ENCODE results near the gene RD3L.
A peak's percentile ranks its signal among the peaks of the same experiment; 100 is the strongest.
"Not testable (repeated sequence)": the region's sequence is repeated elsewhere in the genome, so short reads cannot be mapped to it uniquely, and the experiment has no call there.

The RD3L gene

GRCh38 chr14:103931422-103931821 is 10.9 kb downstream of the RD3L start:
- in situ Hi-C loops (cut with HindIII; ENCODE audit: low pct_ligation_motif_present, low pct_unique_long_range_greater_than_20kb, low sequenced_read_pairs): no loop called here
- no peak for DNase-seq

GRCh38 chr14:103930051-103930604 is 12.2 kb downstream of the RD3L start:
- DNase-seq: no peak
- in situ Hi-C loops (cut with HindIII; ENCODE audit: low pct_ligation_motif_present, low pct_unique_long_range_greater_than_20kb, low sequenced_read_pairs): no loop called here

GRCh38 chr14:103928011-103928890 is 14.1 kb downstream of the RD3L start, which contains the start of gene TDRD9:
Gene TDRD9, plus strand, starts transcription at chr14:103928456. Its CDS starts 54 bp downstream, at chr14:103928510.
- in situ Hi-C loops (cut with HindIII; ENCODE audit: low pct_ligation_motif_present, low pct_unique_long_range_greater_than_20kb, low sequenced_read_pairs): no loop called here
- DNase-seq: no peak

- no peak for DNase-seq
- in situ Hi-C loops (cut with HindIII; ENCODE audit: low pct_ligation_motif_present, low pct_unique_long_range_greater_than_20kb, low sequenced_read_pairs): no loop called here
These were observed 14.8 kb downstream of the RD3L start for GRCh38 chr14:103927566-103927965.

- DNase-seq: no peak
- in situ Hi-C loops (cut with HindIII; ENCODE audit: low pct_ligation_motif_present, low pct_unique_long_range_greater_than_20kb, low sequenced_read_pairs): no loop called here
These were observed 17.0 kb downstream of the RD3L start for GRCh38 chr14:103925316-103925715.

- in situ Hi-C loops (cut with HindIII; ENCODE audit: low pct_ligation_motif_present, low pct_unique_long_range_greater_than_20kb, low sequenced_read_pairs): no loop called here
- peak; percentile 5 for DNase-seq
These were observed 18.5 kb downstream of the RD3L start for GRCh38 chr14:103923863-103924262.

- DNase-seq; in situ Hi-C loops (cut with HindIII; ENCODE audit: low pct_ligation_motif_present, low pct_unique_long_range_greater_than_20kb, low sequenced_read_pairs): not testable (repeated sequence)
These were observed 20.5 kb downstream of the RD3L start for GRCh38 chr14:103921855-103922200.

- DNase-seq: peak; percentile 87
- in situ Hi-C loops (cut with HindIII; ENCODE audit: low pct_ligation_motif_present, low pct_unique_long_range_greater_than_20kb, low sequenced_read_pairs): no loop called here
These were observed 21.1 kb downstream of the RD3L start for GRCh38 chr14:103920981-103921854.

GRCh38 chr14:103916636-103917262 is 25.6 kb downstream of the RD3L start:
- in situ Hi-C loops (cut with HindIII; ENCODE audit: low pct_ligation_motif_present, low pct_unique_long_range_greater_than_20kb, low sequenced_read_pairs): no loop called here
- no peak for DNase-seq

- in situ Hi-C loops (cut with HindIII; ENCODE audit: low pct_ligation_motif_present, low pct_unique_long_range_greater_than_20kb, low sequenced_read_pairs): no loop called here
- DNase-seq: no peak
These were observed 26.7 kb downstream of the RD3L start for GRCh38 chr14:103915616-103916015.

- DNase-seq: no peak
- in situ Hi-C loops (cut with HindIII; ENCODE audit: low pct_ligation_motif_present, low pct_unique_long_range_greater_than_20kb, low sequenced_read_pairs): no loop called here
These were observed 31.3 kb downstream of the RD3L start for GRCh38 chr14:103910984-103911383.

GRCh38 chr14:103910262-103910935 is 31.9 kb downstream of the RD3L start:
- DNase-seq: peak; percentile 89
- in situ Hi-C loops (cut with HindIII; ENCODE audit: low pct_ligation_motif_present, low pct_unique_long_range_greater_than_20kb, low sequenced_read_pairs): no loop called here

- DNase-seq: no peak
- in situ Hi-C loops (cut with HindIII; ENCODE audit: low pct_ligation_motif_present, low pct_unique_long_range_greater_than_20kb, low sequenced_read_pairs): no loop called here
These were observed 32.6 kb downstream of the RD3L start for GRCh38 chr14:103909531-103910261.

- DNase-seq: no peak
- in situ Hi-C loops (cut with HindIII; ENCODE audit: low pct_ligation_motif_present, low pct_unique_long_range_greater_than_20kb, low sequenced_read_pairs): no loop called here
These were observed 33.7 kb downstream of the RD3L start for GRCh38 chr14:103908580-103908979.

GRCh38 chr14:103905842-103906456 is 36.4 kb downstream of the RD3L start:
- in situ Hi-C loops (cut with HindIII; ENCODE audit: low pct_ligation_motif_present, low pct_unique_long_range_greater_than_20kb, low sequenced_read_pairs): no loop called here
- DNase-seq: no peak

- in situ Hi-C loops (cut with HindIII; ENCODE audit: low pct_ligation_motif_present, low pct_unique_long_range_greater_than_20kb, low sequenced_read_pairs): no loop called here
- DNase-seq: no peak
These were observed 37.7 kb downstream of the RD3L start for GRCh38 chr14:103904493-103905107.

- in situ Hi-C loops (cut with HindIII; ENCODE audit: low pct_ligation_motif_present, low pct_unique_long_range_greater_than_20kb, low sequenced_read_pairs): no loop called here
- no peak for DNase-seq
These were observed 42.5 kb downstream of the RD3L start for GRCh38 chr14:103899833-103900232.

Measured in ACHN (cell line).